IMR-90 (cell line): ENCODE measurements around the gene ERN1. TPM values are rescaled to one million over a fixed set of nuclear protein-coding genes. Genes with fewer than 3 reads are reported as not detected.

Experiments
- ATAC-seq: fragments of 200-7000 bp; cut with Tn5 transposase; 2 replicates; pipeline ENCODE4 v1.9.1; 2020; ENCODE audit warnings: low read depth, mild to moderate bottlenecking, moderate library complexity
- BruUV-seq: library from RNA; stranded (reverse); fragments of 400-500 nt; replicated peaks from 2 replicates; lab custom pipeline; 2021; lab: Mats Ljungman, UMichigan
- CTCF ChIA-PET: fragments of 300-600 bp; formaldehyde crosslinking; extraction: SDS; loops from one replicate; lab custom pipeline; 2021; ENCODE audit warnings: antibody characterized with exemption; lab: Yijun Ruan, JAX
- POLR2A ChIA-PET: fragments of 300-600 bp; sonication (Branson Sonifier 250); formaldehyde crosslinking; loops from one replicate; lab custom pipeline; 2022; ENCODE audit warnings: antibody characterized with exemption; ENCODE audit not compliant: unreplicated experiment; lab: Charles Lee
- DNase-seq: peaks from one replicate; pipeline ENCODE4 v3.0.0; 2013
- H2AFZ ChIP-seq: replicated peaks from 2 replicates; pipeline ENCODE3; 2013; ENCODE audit warnings: low read length, mild to moderate bottlenecking; ENCODE audit not compliant: poor library complexity
- H2AK5ac ChIP-seq: 2 replicates; pipeline ENCODE4 v1.6.1; 2013; ENCODE audit warnings: low read depth, low read length, inconsistent platforms
- H2AK9ac ChIP-seq: replicated peaks from 2 replicates; pipeline ENCODE3; 2013; ENCODE audit warnings: mild to moderate bottlenecking, low read depth, low read length, moderate library complexity; ENCODE audit not compliant: poor library complexity
- H2BK120ac ChIP-seq: 2 replicates; pipeline ENCODE4 v1.6.1; 2013; ENCODE audit warnings: low read depth, low read length, inconsistent platforms
- H2BK15ac ChIP-seq: 3 replicates; pipeline ENCODE4 v1.6.1; 2013; ENCODE audit warnings: low read depth, low read length, inconsistent platforms
- H2BK20ac ChIP-seq: 2 replicates; pipeline ENCODE4 v1.6.1; 2013; ENCODE audit warnings: low read depth, mild to moderate bottlenecking, inconsistent platforms, low read length, moderate library complexity
- H2BK5ac ChIP-seq: 2 replicates; pipeline ENCODE4 v1.6.1; 2013; ENCODE audit warnings: mild to moderate bottlenecking, low read depth, low read length, inconsistent platforms; ENCODE audit not compliant: poor library complexity, severe bottlenecking
- H3K14ac ChIP-seq: replicated peaks from 2 replicates; pipeline ENCODE4 v1.6.1; 2013; ENCODE audit warnings: low read depth, low read length, inconsistent platforms
- H3K18ac ChIP-seq: 2 replicates; pipeline ENCODE4 v1.6.1; 2013; ENCODE audit warnings: low read depth, low read length, control low read depth
- H3K23ac ChIP-seq: 2 replicates; pipeline ENCODE4 v1.6.1; 2013; ENCODE audit warnings: low read depth, low read length, inconsistent platforms
- H3K27ac ChIP-seq: 2 replicates; pipeline ENCODE4 v1.5.1; 2013; ENCODE audit warnings: mild to moderate bottlenecking, control low read depth, low read length; ENCODE audit not compliant: insufficient read depth
- H3K27me3 ChIP-seq: 2 replicates; pipeline ENCODE4 v1.6.1; 2013; ENCODE audit warnings: low read length; ENCODE audit not compliant: control insufficient read depth, insufficient read depth
- H3K36me3 ChIP-seq: 2 replicates; pipeline ENCODE4 v1.6.1; 2013; ENCODE audit warnings: low read length, mixed read lengths; ENCODE audit not compliant: control insufficient read depth, insufficient read depth
- H3K4ac ChIP-seq: 2 replicates; pipeline ENCODE4 v1.6.1; 2013; ENCODE audit warnings: low read depth, low read length, inconsistent platforms
- H3K4me1 ChIP-seq: 2 replicates; pipeline ENCODE4 v1.6.1; 2013; ENCODE audit warnings: low read length, mixed read lengths; ENCODE audit not compliant: control insufficient read depth, insufficient read depth
- H3K4me2 ChIP-seq: 2 replicates; pipeline ENCODE4 v1.6.1; 2013; ENCODE audit warnings: low read depth, mild to moderate bottlenecking, control low read depth, low read length, moderate library complexity
- H3K4me3 ChIP-seq: 2 replicates; pipeline ENCODE4 v1.5.1; 2013; ENCODE audit warnings: low read depth, mild to moderate bottlenecking, control low read depth, low read length, moderate library complexity; ENCODE audit not compliant: insufficient read depth
- H3K56ac ChIP-seq: 2 replicates; pipeline ENCODE4 v1.6.1; 2013; ENCODE audit warnings: low read length, inconsistent platforms; ENCODE audit not compliant: insufficient read depth; ENCODE audit errors: extremely low read depth
- H3K79me1 ChIP-seq, 2 experiments: 2 replicates each; pipeline ENCODE4 v1.6.1; 2013; ENCODE audit warnings: low read length in 2 of 2, inconsistent platforms in 1 of 2, low read depth in 1 of 2
- H3K9ac ChIP-seq: 2 replicates; pipeline ENCODE4 v1.6.1; 2013; ENCODE audit warnings: low read depth, low read length, control low read depth
- H3K9me1 ChIP-seq: 2 replicates; pipeline ENCODE4 v1.6.1; 2013; ENCODE audit warnings: low read length, inconsistent platforms; ENCODE audit not compliant: insufficient read depth
- H3K9me3 ChIP-seq: 2 replicates; pipeline ENCODE4 v1.6.1; 2013; ENCODE audit warnings: low read length; ENCODE audit not compliant: control insufficient read depth, insufficient read depth
- H4K20me1 ChIP-seq: 2 replicates; pipeline ENCODE4 v1.6.1; 2013; ENCODE audit warnings: low read length, inconsistent platforms; ENCODE audit not compliant: insufficient read depth
- H4K5ac ChIP-seq: 2 replicates; pipeline ENCODE4 v1.6.1; 2013; ENCODE audit warnings: mild to moderate bottlenecking, low read depth, low read length, control low read depth
- H4K8ac ChIP-seq, 2 experiments: 2 replicates each; pipeline ENCODE4 v1.6.1; 2013; ENCODE audit warnings: low read depth in 2 of 2, low read length in 2 of 2, control low read depth in 1 of 2, inconsistent platforms in 1 of 2
- H4K91ac ChIP-seq: 2 replicates; pipeline ENCODE4 v1.6.1; 2013; ENCODE audit warnings: low read depth, low read length, inconsistent platforms; ENCODE audit not compliant: insufficient read depth
- CEBPB ChIP-seq: IDR thresholded peaks from 2 replicates; pipeline ENCODE4 v1.6.1; 2012; ENCODE audit warnings: low read depth, low read length, improper control_type of control experiment
- FOS ChIP-seq: fragments of 150-350 bp; IDR thresholded peaks from 2 replicates; pipeline ENCODE4 v1.6.1; 2016; ENCODE audit warnings: low read depth, low read length
- MAZ ChIP-seq: IDR thresholded peaks from 2 replicates; pipeline ENCODE4 v1.6.1; 2012; ENCODE audit warnings: low read depth, mild to moderate bottlenecking, low read length, improper control_type of control experiment, moderate library complexity, borderline replicate concordance
- RAD21 ChIP-seq: IDR thresholded peaks from 2 replicates; pipeline ENCODE4 v1.6.1; 2012; ENCODE audit warnings: low read length, improper control_type of control experiment
- SMC3 ChIP-seq: fragments of 150-350 bp; IDR thresholded peaks from 2 replicates; pipeline ENCODE4 v1.6.1; 2016; ENCODE audit warnings: low read depth, mild to moderate bottlenecking, antibody characterized with exemption, low read length, moderate library complexity
- WGBS, 2 experiments: methylation state at CpG; one replicate each; pipeline versions ENCODE4 v1.1.5 to v1.1.7; 2013; ENCODE audit warnings: missing lambda C conversion rate in 2 of 2; ENCODE audit not compliant: insufficient read length in 1 of 2; ENCODE audit errors: extremely low coverage in 2 of 2; 5-methylcytosine and 5-hydroxymethylcytosine counted together
- dilution Hi-C: fragments of 300-500 bp; cut with HindIII; formaldehyde crosslinking; loops from one replicate; pipeline ENCODE4 v1.14.3; 2018; ENCODE audit warnings: low sequenced_read_pairs; ENCODE audit not compliant: unreplicated experiment
- in situ Hi-C: fragments of 300-500 bp; cut with MboI; formaldehyde crosslinking; loops from 3 replicates; pipeline ENCODE4 v1.14.3; 2019; ENCODE audit warnings: low sequenced_read_pairs, inconsistent platforms, mixed read lengths
- intact Hi-C: fragments of 100-400 bp; cut with micrococcal nuclease; formaldehyde crosslinking; loops from 2 replicates; pipeline ENCODE4 v1.10.0; 2022
- polyA plus RNA-seq, 3 experiments: library from polyadenylated mRNA; depleted of rRNA; stranded (reverse); fragments of >200 nt; gene quantifications; 2 replicates each; pipeline ENCODE4 v1.2.3, GENCODE V29; 2012; ENCODE audit warnings: low replicate concordance in 1 of 3
- total RNA-seq: library from RNA; depleted of rRNA; stranded (reverse); fragments of >200 nt; gene quantifications from 2 replicates; pipeline ENCODE4 v1.2.3, GENCODE V29; 2012
- TF ChIP-seq, protein P1 (sequence below): conservative IDR thresholded peaks from 2 replicates; pipeline ENCODE4 v1.5.1; 2012; ENCODE audit warnings: mild to moderate bottlenecking, low read depth, low read length, improper control_type of control experiment

The ERN1 gene
- total and polyA plus RNA-seq, 2 of the 4 experiments (the other 2 are of a cell fraction) = 2.7 to 4.1 TPM

- peak; percentile 92 for TF ChIP-seq SMC3
Measured at GRCh38 chr17:64028874-64029464, 101.0 kb downstream of the ERN1 start (continued).

DNA sequence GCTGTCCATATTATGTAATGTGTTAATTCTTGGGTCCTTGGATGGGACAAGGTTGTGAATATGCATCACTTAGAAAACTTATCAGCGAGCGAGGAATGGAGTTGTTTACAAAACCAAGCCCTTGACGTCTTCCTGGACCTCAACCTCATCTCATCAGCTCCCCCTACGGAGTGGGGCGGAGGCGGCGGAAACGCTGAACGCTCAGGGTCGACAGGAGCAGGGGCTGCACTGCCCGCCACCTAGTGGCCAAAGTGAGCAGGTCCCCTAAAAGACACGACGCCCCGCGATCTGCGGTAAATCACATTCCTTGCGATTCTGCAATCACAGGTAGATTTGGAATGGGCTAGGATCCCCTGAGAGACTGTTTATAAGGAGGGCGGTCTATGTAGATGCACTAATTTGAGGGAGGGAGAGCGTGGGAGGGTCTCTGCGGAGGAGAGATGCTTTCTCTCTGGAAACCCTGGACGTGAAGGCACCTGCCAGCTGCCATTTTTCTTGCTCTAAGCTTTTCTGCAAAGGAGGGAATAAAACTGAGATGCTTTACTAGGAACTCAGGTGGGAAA, 104.1 kb downstream of the ERN1 start:
- Histone ChIP-seq H3K18ac (no peak overlapping the region), H2BK15ac (no peak overlapping the region), H4K91ac (no peak overlapping the region), H2AK5ac (no peak overlapping the region), H3K4ac (no peak overlapping the region), H3K56ac (no peak overlapping the region), H2BK120ac (no peak overlapping the region), H3K9me3 (no peaks in the 10 kb centered on the region), H3K36me3 (no peaks in the 10 kb centered on the region), H2BK5ac (no peak overlapping the region), H3K79me1 (no peaks in the 10 kb centered on the region), H3K14ac (no peak overlapping the region), H3K4me2 (peak overlapping the region; percentile 70; the same call in 1 of the 2 replicates), H4K8ac (no peak overlapping the region), H3K27ac (no peak overlapping the region), H3K27me3 (peaks cover 4% of the 10 kb centered on the region; the same call in 1 of the 2 replicates), H3K23ac (no peak overlapping the region), H3K4me3 (no peak overlapping the region), H3K9ac (no peak overlapping the region), H3K9me1 (no peaks in the 10 kb centered on the region), H4K5ac (no peak overlapping the region), H2AFZ (peak overlapping the region; percentile 86), H2AK9ac (peak overlapping the region; percentile 76), H2BK20ac (no peak overlapping the region), H4K20me1 (no peaks in the 10 kb centered on the region), H3K4me1 (0 out of 2 replicates have a peak, but pooled peaks cover 2% of the 10 kb centered on the region)
- DNase-seq (peak; percentile 70), ATAC-seq (peak; percentile 88)
- dilution Hi-C loops (no loop called here), intact Hi-C loops (loop anchor here (1.0 kb wide), 1 partner anchor 107 kb away; no protein-coding TSS in a partner anchor), in situ Hi-C loops (loop anchor here (10.0 kb wide), 2 partner anchors 111 to 259 kb away; partner anchors contain the start of genes CSHL1 and GH1)
- BruUV-seq = no TSS peak
- TF ChIP-seq MAZ (0 out of 2 replicates have a peak, but pooled peaks have one; percentile 35), FOS (no peak), RAD21 (peak; percentile 65), SMC3 (peak; percentile 72), CEBPB (peak; percentile 37; the same call in 1 of the 2 replicates)
- TF ChIP-seq, protein P1, sequence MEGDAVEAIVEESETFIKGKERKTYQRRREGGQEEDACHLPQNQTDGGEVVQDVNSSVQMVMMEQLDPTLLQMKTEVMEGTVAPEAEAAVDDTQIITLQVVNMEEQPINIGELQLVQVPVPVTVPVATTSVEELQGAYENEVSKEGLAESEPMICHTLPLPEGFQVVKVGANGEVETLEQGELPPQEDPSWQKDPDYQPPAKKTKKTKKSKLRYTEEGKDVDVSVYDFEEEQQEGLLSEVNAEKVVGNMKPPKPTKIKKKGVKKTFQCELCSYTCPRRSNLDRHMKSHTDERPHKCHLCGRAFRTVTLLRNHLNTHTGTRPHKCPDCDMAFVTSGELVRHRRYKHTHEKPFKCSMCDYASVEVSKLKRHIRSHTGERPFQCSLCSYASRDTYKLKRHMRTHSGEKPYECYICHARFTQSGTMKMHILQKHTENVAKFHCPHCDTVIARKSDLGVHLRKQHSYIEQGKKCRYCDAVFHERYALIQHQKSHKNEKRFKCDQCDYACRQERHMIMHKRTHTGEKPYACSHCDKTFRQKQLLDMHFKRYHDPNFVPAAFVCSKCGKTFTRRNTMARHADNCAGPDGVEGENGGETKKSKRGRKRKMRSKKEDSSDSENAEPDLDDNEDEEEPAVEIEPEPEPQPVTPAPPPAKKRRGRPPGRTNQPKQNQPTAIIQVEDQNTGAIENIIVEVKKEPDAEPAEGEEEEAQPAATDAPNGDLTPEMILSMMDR = peak; percentile 86
- CTCF ChIA-PET = interaction anchor here (0.6 to 2.6 kb wide), 4 partner anchors 13 to 108 kb away, joined by 3 to 21 read pairs (median 9); partner anchors contain the start of gene GH1
- POLR2A ChIA-PET = no interaction called here
- 14% methylated on average over 5 of the region's 21 CpGs; no CpG with 5 or more reads in 1 of the 2 experiments for WGBS, 2 experiments
